GM13977 (cell line): ENCODE data around the gene GABPA.
"Not testable (repeated sequence)": the region's sequence is repeated elsewhere in the genome, so short reads cannot be mapped to it uniquely, and the experiment has no call there.

Experiments
- DNase-seq: peaks from one replicate; pipeline ENCODE4 v3.0.0; 2012; ENCODE audit warnings: low spot score
- CTCF ChIP-seq: IDR thresholded peaks from 2 replicates; pipeline ENCODE4 v1.5.1; 2012; ENCODE audit warnings: mild to moderate bottlenecking, control low read depth; ENCODE audit not compliant: insufficient read depth; ENCODE audit errors: extremely low read depth, missing control alignments
- in situ Hi-C: fragments of 300-500 bp; cut with MboI; formaldehyde crosslinking; loops from one replicate; pipeline ENCODE4 v1.12.0; 2022; ENCODE audit warnings: low sequenced_read_pairs, low pct_unique_long_range_greater_than_20kb, mixed read lengths, inconsistent platforms; ENCODE audit not compliant: unreplicated experiment

GABPA gene

GRCh38 chr21:25759573-25759972, 24.8 kb downstream of the GABPA start:
- DNase-seq = no peak
- in situ Hi-C loops = no loop called here
- TF ChIP-seq CTCF = no peak

- no peak for DNase-seq
- no peak for TF ChIP-seq CTCF
- in situ Hi-C loops = no loop called here
Observed at GRCh38 chr21:25760061-25760460, 25.3 kb downstream of the GABPA start.

GRCh38 chr21:25760677-25761076, 25.9 kb downstream of the GABPA start:
- no peak for DNase-seq
- no peak for TF ChIP-seq CTCF
- in situ Hi-C loops = no loop called here

DNA sequence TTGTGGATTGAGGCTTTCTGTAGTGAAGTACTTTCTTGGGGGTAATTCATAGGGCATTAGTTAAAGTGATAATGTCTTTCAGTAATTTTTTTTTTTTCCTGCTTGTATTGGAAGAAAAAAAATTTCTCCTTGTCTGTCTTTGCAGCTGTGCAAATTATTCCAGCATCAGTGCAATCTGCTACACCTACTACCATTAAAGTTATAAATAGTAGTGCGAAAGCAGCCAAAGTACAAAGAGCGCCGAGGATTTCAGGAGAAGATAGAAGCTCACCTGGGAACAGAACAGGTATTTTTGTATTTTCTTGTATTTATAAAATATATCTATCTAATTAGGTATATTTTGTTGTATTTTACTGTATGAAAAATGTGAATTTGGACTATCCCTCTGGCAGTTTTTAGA, 29.3 kb downstream of the GABPA start:
- no peak for DNase-seq
- in situ Hi-C loops = no loop called here
- no peak for TF ChIP-seq CTCF

- in situ Hi-C loops = no loop called here
- no peak for TF ChIP-seq CTCF
- DNase-seq = no peak
Observed at GRCh38 chr21:25767921-25768320, 33.1 kb downstream of the GABPA start.

GRCh38 chr21:25772686-25773085, 37.9 kb downstream of the GABPA start:
- no peak for TF ChIP-seq CTCF
- DNase-seq = no peak
- in situ Hi-C loops = no loop called here

DNA sequence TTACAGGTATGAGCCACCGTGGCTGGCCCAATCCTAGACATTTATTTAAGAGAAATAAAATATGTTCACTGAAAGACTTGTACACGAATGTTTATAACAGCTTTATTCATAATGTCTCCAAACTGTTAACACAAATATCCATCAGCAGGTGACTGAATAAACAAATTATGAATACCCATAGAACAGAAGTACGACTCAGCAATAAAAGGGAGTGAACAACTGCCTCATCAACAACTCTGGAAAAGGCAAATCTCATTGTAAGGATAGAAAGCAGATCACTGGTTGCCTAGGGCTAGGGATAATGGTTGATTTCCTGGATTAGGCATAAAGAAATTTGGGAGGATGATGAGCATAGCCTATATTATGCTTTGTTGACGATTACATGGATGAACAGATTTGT, 41.7 kb downstream of the GABPA start:
- in situ Hi-C loops = no loop called here
- TF ChIP-seq CTCF = no peak
- DNase-seq = no peak

DNA sequence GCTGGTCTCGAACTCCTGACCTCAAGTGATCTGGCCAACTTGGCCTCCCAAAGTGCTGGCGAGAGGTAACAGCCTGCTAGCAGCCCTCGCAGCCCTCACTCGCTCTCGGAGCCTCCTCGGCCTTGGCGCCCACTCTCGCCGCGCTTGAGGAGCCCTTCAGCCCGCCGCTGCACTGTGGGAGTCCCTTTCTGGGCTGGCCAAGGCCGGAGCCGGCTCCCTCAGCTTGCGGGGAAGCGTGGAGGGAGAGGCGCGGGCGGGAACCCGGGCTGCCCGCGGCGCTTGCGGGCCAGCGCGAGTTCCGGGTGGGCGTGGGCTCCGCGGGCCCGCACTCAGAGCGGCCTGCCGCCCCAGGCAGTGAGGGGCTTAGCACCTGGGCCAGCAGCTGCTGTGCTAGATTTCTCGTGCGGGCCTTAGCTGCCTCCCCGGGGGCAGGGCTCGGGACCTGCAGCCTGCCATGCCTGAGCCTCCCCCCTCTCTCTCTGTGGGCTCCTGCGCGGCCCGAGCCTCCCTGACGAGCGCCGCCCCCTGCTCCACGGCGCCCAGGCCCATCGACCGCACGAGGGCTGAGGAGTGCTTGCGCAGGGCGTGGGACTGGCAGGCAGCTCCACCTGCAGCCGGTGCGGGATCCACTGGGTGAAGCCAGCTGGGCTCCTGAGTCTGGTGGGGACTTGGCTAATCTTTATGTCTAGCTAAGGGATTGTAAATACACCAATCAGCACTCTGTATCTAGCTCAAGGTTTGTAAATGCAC, 43.5 kb downstream of the GABPA start:
- DNase-seq, in situ Hi-C loops: not testable (repeated sequence)
